ENCODE measurements around the gene FARSB. TPM values are rescaled to one million over a fixed set of nuclear protein-coding genes. Genes with fewer than 3 reads are reported as not detected.
"Not testable (repeated sequence)": the region's sequence is repeated elsewhere in the genome, so short reads cannot be mapped to it uniquely, and the experiment has no call there.

FARSB gene
- total and polyA plus RNA-seq, 10 donors, result 7.8 to 17.4 (median 12.7) TPM

DNA sequence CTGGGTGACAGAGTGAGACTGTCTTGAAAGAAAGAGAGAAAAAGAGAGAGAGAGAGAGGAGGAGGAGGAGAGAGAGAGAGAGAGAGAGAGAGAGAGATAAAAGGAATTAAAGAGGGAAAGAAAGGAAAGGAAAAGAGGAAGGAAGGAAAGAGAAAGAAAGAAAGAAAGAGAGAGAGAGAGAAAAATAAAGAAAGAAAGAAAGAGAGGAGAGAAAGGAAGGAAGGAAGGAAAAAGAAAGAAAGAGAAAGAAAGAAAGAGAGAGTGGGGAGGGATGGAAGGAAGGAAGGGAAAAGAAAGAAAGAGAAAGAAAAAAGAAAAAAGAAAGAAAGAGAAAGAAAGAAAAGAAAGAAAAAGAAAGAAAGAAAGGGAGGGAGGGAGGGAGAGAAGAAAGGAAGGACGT lies 45.3 kb upstream of the FARSB start:
- H3K27me3 ChIP-seq (replicated peaks in 1 of 7), result peaks cover 0 to 19% (median 0%) of the 10 kb centered on the region in 7 donors
- TF ChIP-seq, protein P1, sequence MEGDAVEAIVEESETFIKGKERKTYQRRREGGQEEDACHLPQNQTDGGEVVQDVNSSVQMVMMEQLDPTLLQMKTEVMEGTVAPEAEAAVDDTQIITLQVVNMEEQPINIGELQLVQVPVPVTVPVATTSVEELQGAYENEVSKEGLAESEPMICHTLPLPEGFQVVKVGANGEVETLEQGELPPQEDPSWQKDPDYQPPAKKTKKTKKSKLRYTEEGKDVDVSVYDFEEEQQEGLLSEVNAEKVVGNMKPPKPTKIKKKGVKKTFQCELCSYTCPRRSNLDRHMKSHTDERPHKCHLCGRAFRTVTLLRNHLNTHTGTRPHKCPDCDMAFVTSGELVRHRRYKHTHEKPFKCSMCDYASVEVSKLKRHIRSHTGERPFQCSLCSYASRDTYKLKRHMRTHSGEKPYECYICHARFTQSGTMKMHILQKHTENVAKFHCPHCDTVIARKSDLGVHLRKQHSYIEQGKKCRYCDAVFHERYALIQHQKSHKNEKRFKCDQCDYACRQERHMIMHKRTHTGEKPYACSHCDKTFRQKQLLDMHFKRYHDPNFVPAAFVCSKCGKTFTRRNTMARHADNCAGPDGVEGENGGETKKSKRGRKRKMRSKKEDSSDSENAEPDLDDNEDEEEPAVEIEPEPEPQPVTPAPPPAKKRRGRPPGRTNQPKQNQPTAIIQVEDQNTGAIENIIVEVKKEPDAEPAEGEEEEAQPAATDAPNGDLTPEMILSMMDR (IDR thresholded peaks at IDR 0.05 in 8 of 11, conservative IDR thresholded peaks at IDR 0.05 in 3 of 11), result no peak
- TF ChIP-seq POLR2AphosphoS5 (IDR thresholded peaks at IDR 0.05), result no peak
- no peak for TF ChIP-seq POLR2A (IDR thresholded peaks at IDR 0.05)
- H3K9me3 ChIP-seq, result no peaks in the 10 kb centered on the region
- no peak overlapping the region for H3K27ac ChIP-seq
- H3K36me3 ChIP-seq, result no peaks in the 10 kb centered on the region
- H3K4me3 ChIP-seq, result no peak overlapping the region
- peaks cover 0 to 4% (median 0%) of the 10 kb centered on the region in 6 donors for H3K4me1 ChIP-seq
- WGBS, 5 donors, result 50 to 57% (median 53%) methylated on average over 1 of the region's 1 CpG
- DNase-seq, result no peak
- intact Hi-C loops (cut with DNase I; ENCODE audit: low total_unique reads), result no loop called here

DNA sequence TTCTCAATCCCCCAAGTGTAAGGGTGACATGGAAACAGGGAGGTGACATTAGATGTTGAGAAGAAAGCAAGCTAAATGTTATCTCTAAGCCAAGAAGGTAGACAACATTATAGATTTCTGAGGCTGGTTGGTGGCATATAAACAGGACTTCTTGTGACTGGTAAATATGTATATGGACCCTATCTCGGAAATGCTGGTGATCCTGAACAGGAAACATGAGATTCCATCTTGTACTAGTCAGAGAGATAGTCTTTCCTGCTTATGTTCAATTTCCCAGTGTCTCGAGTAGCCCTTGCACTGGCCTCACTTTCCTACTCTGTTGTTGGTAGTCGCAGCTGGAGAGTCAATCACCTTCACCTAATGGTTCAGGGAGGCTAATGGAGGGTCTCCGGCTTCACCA lies 42.4 kb upstream of the FARSB start:
- Histone ChIP-seq H3K27ac (no peak overlapping the region), H3K36me3 (no peaks in the 10 kb centered on the region), H3K9me3 (no peaks in the 10 kb centered on the region), H3K4me1 (peaks cover 0 to 4% (median 0%) of the 10 kb centered on the region in 6 donors), H3K4me3 (no peak overlapping the region), H3K27me3 (replicated peaks in 1 of 7) (peaks cover 0 to 17% (median 0%) of the 10 kb centered on the region in 7 donors)
- DNase-seq, result no peak
- no peak for TF ChIP-seq POLR2A (IDR thresholded peaks at IDR 0.05)
- TF ChIP-seq, protein P1 (IDR thresholded peaks at IDR 0.05 in 8 of 11, conservative IDR thresholded peaks at IDR 0.05 in 3 of 11), result no peak
- TF ChIP-seq POLR2AphosphoS5 (IDR thresholded peaks at IDR 0.05), result no peak
- intact Hi-C loops (cut with DNase I; ENCODE audit: low total_unique reads), result no loop called here
- 74 to 89% (median 76%) methylated on average over 4 of the region's 4 CpGs for WGBS, 5 donors

DNA sequence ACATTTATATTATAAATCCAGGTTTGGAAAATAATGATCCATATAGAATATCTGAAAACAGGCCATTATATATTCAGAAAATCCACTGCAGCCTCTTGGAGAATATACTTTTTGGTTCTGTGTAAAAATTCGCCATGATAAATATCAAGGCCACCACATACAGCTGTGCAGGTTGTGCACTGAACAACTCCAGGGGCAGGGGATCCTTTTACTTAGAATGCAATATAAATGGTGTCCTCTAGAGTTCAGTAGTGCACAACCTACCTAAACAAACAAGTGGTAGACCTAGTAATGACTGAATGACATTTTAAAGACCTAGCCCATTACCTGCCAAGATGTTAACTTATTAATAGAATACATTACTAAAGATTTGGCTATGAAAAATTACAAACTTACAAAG lies 37.9 kb upstream of the FARSB start:
- H3K36me3 ChIP-seq, result no peaks in the 10 kb centered on the region
- no peak overlapping the region for H3K4me3 ChIP-seq
- peaks cover 0 to 5% (median 0%) of the 10 kb centered on the region in 7 donors for H3K27me3 ChIP-seq (replicated peaks in 1 of 7)
- no peak overlapping the region for H3K27ac ChIP-seq
- H3K9me3 ChIP-seq, result no peaks in the 10 kb centered on the region
- intact Hi-C loops (cut with DNase I; ENCODE audit: low total_unique reads), result no loop called here
- WGBS, 5 donors, result 75 to 91% (median 88%) methylated on average over 1 of the region's 1 CpG
- peaks cover 0 to 7% (median 0%) of the 10 kb centered on the region in 6 donors for H3K4me1 ChIP-seq
- no peak for TF ChIP-seq POLR2A (IDR thresholded peaks at IDR 0.05)
- TF ChIP-seq, protein P1 (IDR thresholded peaks at IDR 0.05 in 8 of 11, conservative IDR thresholded peaks at IDR 0.05 in 3 of 11), result no peak
- no peak for TF ChIP-seq POLR2AphosphoS5 (IDR thresholded peaks at IDR 0.05)
- DNase-seq, result no peak

DNA sequence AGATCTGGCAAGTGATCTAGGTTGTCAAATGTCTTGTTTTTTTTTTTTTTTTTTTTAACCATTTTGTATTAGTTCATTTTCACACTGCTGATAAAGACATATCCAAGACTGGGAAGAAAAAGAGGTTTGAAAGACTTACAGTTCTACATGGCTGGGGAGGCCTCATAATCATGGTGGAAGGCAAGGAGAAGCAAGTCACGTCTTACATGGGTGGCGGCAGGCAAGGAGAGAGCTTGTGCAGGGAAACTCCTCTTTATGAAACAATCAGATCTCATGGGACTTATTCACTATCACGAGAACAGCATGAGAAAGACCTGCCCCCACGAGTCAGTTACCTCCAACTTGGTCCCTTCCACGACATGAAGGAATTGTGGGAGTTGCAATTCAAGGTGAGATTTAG lies 37.5 kb upstream of the FARSB start:
- H3K36me3 ChIP-seq; H3K9me3 ChIP-seq; H3K27ac ChIP-seq; intact Hi-C loops (cut with DNase I; ENCODE audit: low total_unique reads); H3K27me3 ChIP-seq (replicated peaks in 1 of 7); H3K4me3 ChIP-seq; H3K4me1 ChIP-seq; DNase-seq: not testable (repeated sequence)
- 70 to 94% (median 85%) methylated on average over 5 of the region's 5 CpGs for WGBS, 5 donors
